ENCODE measurements around the gene SUN5.

DNA sequence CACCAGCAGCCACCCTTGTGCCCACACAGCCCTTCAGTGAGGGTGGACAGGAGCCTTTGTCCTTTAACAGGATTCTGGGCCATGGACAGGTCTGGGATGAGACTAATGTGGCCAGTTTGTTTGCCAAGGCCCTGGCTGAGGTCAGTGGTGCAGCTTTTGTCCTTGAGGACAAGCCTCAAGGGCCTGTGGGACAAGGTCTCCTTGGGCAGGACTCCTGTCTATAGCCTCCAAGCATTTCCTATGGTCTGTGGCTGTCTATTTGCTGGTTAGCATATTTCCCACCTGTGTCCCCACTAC lies 44.1 kb downstream of the SUN5 start:
- TF ChIP-seq, protein P1, sequence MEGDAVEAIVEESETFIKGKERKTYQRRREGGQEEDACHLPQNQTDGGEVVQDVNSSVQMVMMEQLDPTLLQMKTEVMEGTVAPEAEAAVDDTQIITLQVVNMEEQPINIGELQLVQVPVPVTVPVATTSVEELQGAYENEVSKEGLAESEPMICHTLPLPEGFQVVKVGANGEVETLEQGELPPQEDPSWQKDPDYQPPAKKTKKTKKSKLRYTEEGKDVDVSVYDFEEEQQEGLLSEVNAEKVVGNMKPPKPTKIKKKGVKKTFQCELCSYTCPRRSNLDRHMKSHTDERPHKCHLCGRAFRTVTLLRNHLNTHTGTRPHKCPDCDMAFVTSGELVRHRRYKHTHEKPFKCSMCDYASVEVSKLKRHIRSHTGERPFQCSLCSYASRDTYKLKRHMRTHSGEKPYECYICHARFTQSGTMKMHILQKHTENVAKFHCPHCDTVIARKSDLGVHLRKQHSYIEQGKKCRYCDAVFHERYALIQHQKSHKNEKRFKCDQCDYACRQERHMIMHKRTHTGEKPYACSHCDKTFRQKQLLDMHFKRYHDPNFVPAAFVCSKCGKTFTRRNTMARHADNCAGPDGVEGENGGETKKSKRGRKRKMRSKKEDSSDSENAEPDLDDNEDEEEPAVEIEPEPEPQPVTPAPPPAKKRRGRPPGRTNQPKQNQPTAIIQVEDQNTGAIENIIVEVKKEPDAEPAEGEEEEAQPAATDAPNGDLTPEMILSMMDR (IDR thresholded peaks at IDR 0.05): no peak
- no peak for TF ChIP-seq POLR2A (IDR thresholded peaks at IDR 0.05)
- TF ChIP-seq EP300 (IDR thresholded peaks at IDR 0.05): no peak

All from ovary (tissue), 3 donors.